HG03439 (cell line): ENCODE results near the gene EFS.
"Not testable (repeated sequence)": the region's sequence is repeated elsewhere in the genome, so short reads cannot be mapped to it uniquely, and the experiment has no call there.

Source experiments
- ATAC-seq: cut with Tn5 transposase; IDR thresholded peaks from one replicate; pipeline ENCODE4 v1.9.1; 2021; ENCODE audit warnings: mild to moderate bottlenecking, moderate library complexity; ENCODE audit not compliant: unreplicated experiment

Gene EFS

DNA sequence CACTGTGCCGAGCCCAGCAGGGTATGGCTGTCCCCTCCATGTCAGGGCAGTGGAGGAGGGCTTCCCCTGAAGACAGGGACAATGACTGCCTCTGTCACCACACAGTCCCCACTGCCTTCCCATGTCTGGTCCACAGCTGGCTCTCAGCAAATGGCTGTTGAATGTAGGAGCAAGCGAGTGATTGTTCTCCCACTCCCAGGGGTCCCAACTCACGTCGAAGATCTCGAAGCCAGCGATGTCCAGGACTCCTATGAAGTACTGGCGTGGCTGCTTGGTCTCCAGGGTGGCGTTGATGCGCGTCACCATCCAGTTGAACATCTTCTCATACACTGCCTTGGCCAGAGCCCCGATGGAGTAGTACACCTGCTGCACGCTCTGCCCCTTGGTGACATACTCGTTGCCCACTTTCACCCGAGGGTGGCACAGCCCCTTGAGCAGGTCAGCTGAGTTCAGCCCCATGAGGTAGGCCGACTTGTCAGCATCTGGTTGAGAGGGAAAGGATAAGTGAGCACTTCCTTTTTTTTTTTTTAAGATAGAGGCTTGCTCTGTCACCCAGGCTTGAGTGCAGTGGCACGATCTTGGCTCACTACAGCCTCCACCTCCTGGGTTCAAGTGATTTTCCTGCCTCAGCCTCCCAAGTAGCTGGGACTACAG, 35.7 kb upstream of the EFS start:
- ATAC-seq, result not testable (repeated sequence)

DNA sequence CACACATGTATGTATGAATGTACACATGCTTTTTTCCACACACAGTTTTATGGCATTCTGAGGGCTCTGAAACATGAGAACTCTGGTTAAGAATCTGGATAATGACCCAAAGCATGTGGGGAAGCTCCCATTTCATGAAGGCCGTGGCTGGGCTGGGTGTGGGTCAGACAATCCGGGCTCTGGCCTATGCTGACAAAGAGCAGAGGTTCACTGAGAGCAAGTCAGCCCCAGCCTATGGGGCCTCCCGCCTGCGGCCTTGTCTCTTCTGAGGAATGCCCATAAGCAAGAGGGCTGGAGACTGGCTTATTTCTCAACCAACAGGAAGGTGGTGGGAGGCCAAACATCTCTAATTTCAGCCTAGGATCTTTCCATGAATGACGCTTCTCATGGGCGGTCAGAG, 34.6 kb upstream of the EFS start:
- no peak for ATAC-seq

- no peak for ATAC-seq
Observed at GRCh38 chr14:23399136-23399535, 34.2 kb upstream of the EFS start.

GRCh38 chr14:23398348-23398747, 33.4 kb upstream of the EFS start:
- ATAC-seq, result no peak

DNA sequence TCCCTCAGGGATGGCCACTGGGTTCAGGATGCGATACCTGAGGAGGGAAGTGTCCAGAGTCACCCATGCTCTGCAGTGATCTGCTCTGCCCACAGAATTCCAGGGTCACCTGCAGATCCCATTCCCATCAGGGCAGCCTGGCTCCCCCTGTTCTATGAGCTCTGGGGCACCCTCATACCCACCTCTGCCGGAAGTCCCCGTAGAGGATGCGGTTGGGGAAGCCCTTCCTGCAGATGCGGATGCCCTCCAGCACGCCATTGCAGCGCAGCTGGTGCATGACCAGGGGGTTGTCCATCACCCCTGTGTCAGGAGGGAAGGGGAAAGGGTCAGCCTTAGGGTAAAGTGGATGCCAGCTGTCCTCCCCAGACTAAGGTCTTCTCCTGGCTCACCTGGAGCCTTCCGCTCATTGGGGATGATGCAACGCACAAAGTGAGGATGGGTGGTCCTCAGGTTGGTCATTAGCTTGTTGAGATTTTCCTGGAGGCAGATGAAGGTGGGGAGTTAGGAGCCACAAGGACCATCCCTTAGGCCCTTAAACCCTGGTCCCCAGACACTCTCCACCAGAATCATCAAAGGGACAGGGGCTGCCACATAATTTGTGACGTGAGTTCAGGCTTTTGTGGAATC, 31.9 kb upstream of the EFS start:
- ATAC-seq, result no peak

DNA sequence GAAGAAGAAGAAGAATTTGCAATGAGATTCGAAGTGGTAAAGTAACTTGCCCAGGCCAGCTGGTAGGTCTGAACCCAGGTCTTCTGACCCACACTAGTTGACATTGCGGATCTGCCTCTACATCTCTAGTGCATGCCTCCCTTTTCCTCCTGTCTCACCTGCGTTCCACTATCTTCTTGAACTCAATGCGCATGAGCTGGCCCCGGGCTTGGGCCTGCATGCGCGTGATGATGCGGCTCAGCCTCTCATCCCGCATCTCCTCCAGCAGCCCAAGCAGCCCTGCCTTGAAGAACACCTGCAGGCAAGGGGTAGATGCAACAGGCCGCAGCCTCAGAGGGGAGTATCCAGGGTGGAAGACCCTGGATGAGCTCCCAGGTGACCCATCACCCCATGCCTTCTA, 31.2 kb upstream of the EFS start:
- no peak for ATAC-seq

GRCh38 chr14:23392613-23393012, 27.6 kb upstream of the EFS start:
- ATAC-seq, result no peak

DNA sequence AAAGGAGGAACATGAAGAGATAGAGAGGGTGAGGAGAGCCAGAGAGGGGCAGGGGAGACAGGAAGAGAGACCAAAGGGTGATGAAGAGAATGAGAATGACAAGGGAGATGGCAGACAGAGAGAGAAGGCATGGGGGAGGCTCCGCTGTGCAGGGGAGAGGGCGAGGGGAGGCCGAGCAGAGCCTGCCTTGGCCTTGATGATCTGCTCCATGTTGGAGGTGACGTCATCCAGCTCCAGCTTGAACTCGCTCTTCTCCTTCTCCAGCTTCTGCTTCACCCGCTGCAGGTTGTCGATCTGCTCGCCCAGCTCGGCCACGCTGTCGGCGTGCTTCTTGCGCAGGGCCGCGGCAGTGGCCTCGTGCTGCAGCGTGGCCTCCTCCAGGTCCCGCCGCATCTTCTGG, 24.9 kb upstream of the EFS start:
- not testable (repeated sequence) for ATAC-seq

DNA sequence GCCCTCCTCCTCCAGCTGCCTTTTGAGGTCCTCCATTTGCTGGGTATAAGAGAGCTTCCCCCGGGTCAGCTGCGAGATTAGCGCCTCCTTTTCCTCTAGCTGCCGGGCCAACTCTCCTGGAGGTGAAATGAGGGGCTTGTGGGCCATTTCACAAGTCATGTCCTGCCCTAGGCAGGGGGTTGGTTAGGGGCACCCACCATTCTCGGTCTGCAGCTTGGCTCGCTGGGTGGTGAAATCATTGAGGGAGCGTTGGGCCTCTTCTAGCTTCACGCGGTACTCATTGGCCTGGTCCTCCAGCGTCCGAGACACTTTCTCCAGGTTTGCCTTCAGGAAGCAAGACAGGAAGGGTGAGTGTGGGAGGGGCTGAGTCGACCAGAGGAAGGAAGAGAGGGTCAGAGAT, 24.4 kb upstream of the EFS start:
- no peak for ATAC-seq

DNA sequence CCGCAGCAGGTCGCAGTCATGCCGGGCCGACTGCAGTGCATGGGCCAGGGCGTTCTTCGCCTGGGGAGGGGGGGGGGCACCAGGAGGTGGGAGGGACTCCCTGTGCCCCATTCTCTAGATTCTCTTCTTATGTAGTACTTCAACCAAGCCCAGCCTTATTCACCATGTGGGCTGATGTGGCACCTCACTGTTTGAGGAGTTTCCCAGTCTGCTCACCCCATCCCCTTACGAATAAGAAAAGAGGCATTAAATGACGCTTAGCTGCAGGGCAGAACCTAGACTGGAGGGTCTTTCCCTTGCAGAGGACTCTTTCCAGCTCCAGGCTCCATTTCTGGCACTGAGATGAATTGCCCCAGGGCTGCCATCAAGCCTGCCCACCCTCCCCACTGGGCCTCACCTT, 24.0 kb upstream of the EFS start:
- ATAC-seq, result no peak

DNA sequence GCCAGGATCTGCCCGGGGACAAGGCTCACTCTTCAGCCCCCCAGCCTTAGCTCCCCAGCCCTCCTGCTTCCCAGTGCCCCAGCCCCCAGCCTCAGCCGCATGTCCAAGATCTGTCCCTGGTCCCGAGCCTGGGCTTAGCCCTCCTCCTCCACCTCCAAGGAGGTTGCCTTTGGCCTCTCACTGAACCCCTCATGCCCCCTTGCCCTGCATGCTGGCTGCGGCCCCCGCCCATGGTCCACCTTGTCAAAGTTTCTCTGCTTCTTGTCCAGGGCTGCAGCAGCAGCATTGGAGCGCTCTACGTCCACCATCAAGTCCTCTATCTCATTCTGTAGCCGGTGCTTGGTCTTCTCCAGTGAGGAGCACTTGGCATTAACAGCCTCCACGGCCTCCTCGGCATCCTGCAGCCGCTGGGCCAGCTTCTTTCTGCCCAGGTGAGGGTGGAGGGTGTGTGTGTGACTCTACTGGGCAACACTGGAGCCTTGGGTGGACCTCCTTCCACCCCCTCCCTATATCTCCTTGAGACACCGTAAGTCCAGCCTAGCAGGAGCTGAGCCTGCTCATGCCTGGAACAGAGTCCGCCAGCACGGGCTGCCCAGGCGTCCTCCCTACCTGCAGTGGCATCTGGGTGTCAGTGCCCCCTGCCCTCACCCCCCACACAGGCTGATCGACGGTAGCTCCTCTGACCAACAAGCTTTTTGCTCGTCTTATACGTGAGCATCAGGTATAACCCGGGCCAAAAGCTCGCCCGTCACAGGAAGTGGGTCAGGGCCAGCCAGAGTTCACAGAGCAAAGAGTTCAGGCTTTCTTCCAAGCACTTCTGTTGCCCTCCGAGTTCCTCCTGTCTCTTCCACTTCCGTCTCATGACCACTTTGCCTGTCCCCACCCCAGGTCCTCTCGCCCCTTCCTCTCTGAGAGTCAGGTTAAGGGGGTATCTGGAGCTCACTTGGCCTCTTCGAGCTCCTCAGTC, 23.2 kb upstream of the EFS start:
- ATAC-seq, result no peak

- ATAC-seq, result no peak
Observed at GRCh38 chr14:23386999-23387398, 22.0 kb upstream of the EFS start.

- not testable (repeated sequence) for ATAC-seq
Observed at GRCh38 chr14:23386266-23386657, 21.3 kb upstream of the EFS start.

DNA sequence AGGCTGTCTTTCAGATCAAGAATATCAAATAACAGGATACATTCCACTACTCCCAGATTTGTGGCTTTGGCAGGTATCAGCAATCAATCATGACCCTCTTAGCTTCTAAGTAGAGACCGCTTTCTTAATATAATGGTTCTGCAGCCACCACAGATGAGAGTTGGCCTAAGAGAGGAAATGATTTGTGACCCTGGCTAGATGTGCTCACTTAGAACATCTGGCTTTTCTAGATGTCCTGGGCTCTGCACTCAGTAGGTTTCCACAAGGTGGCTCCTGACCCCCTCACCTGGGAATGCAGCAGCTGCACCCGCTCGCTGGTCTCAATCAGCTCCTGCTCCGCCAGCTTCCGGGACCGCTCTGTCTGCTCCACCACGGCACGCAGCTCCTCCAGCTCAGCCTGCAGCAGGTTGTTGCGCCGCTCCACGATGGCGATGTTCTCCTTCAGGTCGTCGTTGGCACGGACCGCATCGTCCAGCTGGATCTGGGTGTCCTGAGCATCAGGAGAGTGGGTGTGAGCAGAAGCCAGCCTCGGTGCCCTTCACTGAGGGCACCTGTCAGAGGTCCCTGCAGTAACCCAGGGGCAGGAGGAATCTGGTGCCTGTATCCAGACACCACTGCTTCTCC, 20.8 kb upstream of the EFS start:
- ATAC-seq, result no peak

DNA sequence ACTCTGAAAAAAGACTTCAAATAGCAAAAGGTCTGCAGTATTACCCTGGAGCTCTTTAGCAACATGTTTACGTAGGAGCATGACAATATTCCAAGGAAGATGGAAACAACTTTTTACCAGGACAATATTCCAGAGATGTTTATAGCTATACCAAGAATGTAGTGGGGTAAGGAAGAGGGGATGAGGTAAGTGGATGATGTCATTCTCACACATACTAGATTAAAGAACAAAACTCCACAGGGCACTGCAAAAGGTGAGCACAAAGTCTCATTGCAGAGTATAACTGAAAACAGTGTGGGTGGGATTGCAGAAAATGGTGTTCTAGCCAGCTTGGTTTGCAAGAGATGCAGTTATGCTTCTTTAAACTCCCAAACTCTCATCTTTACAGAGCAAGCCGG, 20.3 kb upstream of the EFS start:
- no peak for ATAC-seq

GRCh38 chr14:23384364-23385080, 19.6 kb upstream of the EFS start:
- no peak for ATAC-seq

GRCh38 chr14:23382731-23383440, 17.9 kb upstream of the EFS start:
- no peak for ATAC-seq

DNA sequence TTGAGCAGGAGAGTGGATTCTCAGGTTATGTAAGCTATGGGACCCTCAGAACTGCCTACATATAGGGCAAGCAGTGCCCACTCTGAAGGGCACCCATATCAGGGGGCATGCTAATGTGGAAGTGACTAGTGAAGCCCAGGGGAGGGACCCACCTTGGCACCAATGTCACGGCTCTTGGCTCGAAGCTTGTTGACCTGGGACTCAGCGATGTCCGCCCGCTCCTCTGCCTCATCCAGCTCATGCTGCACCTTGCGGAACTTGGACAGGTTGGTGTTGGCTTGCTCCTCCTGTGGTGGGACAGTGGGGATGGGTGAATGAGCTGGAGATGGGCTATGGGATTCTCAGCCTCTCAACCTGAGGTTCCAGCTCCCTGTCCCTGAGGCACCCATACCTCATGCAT, 17.3 kb upstream of the EFS start:
- ATAC-seq, result no peak

DNA sequence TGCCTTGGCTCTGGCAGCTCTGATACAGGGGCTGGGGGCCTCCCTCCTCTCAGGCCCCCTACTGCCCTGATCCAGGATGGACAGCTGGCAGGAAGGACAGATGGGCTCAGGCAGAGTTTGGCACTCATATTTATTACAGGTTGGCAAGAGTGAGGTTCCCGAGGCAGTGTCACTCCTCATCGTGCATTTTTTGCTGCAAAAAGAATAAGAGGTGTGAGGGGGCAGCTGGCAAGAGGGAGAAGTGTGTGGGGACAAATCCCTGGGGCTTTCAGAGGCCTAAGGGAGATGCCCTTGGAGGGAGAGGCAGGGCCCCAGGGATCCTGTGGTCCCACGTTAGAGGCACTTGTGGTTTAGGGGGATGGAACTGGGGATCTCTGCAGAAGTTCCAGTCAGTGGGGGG, 16.9 kb upstream of the EFS start:
- ATAC-seq, result no peak

DNA sequence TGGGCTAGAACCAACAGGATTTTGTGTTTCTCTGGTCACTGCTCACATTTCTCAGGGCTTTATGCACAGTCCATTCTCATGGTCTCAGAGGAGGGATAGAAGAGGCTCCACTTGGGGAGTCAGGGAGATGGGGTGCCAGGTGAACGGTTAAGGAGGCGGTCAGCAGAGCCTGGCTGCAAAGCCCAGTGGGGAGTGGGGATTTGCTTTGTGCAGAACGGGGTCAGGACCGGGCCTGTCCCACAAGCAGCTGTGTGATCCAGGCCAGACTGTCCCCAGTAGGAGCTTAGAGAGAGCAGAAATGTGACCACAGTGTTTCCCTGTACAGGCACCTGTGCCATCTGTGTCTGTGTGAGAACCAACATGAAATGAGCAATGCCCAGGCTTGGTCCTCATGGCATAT, 16.0 kb upstream of the EFS start:
- ATAC-seq, result no peak
